ENCODE results near the gene TACO1. TPM values are rescaled to one million over a fixed set of nuclear protein-coding genes. Genes with fewer than 3 reads are reported as not detected.

Gene TACO1
- total RNA-seq, 1 experiment from 2014 or later: 43.0 TPM

Other genes starting within 250 kb of the TACO1 start
- gene CYB561, start 154.6 kb upstream of the TACO1 start, total RNA-seq (2014; rRNA removed; shearing (Covaris generic); ENCODE audit: low replicate concordance): 40.1 and 43.8 TPM in 2 replicates
- not detected in 2 replicates for gene ACE, start 123.8 kb upstream of the TACO1 start, total RNA-seq (2014; rRNA removed; shearing (Covaris generic); ENCODE audit: low replicate concordance)
- 0.09 TPM in 1 of 2 replicates, not detected in the other for gene KCNH6, start 77.5 kb upstream of the TACO1 start, total RNA-seq (2014; rRNA removed; shearing (Covaris generic); ENCODE audit: low replicate concordance)
- gene DCAF7, start 50.4 kb upstream of the TACO1 start, total RNA-seq (2014; rRNA removed; shearing (Covaris generic); ENCODE audit: low replicate concordance): 9.8 and 14.8 TPM in 2 replicates
- gene MAP3K3, start 21.5 kb downstream of the TACO1 start, total RNA-seq (2014; rRNA removed; shearing (Covaris generic); ENCODE audit: low replicate concordance): 14.5 and 16.7 TPM in 2 replicates
- gene LIMD2, start 99.2 kb downstream of the TACO1 start, total RNA-seq (2014; rRNA removed; shearing (Covaris generic); ENCODE audit: low replicate concordance): 5.5 and 6.7 TPM in 2 replicates
- gene STRADA, start 140.9 kb downstream of the TACO1 start, total RNA-seq (2014; rRNA removed; shearing (Covaris generic); ENCODE audit: low replicate concordance): 14.7 and 17.5 TPM in 2 replicates
- 35.5 and 37.9 TPM in 2 replicates for gene CCDC47, start 172.7 kb downstream of the TACO1 start, total RNA-seq (2014; rRNA removed; shearing (Covaris generic); ENCODE audit: low replicate concordance)
- gene DDX42, start 173.3 kb downstream of the TACO1 start, total RNA-seq (2014; rRNA removed; shearing (Covaris generic); ENCODE audit: low replicate concordance): 18.5 and 23.7 TPM in 2 replicates
- gene PSMC5, start 226.5 kb downstream of the TACO1 start, total RNA-seq (2014; rRNA removed; shearing (Covaris generic); ENCODE audit: low replicate concordance): 108 and 120 TPM in 2 replicates
- 49.4 and 83.9 TPM in 2 replicates for gene FTSJ3, start 226.8 kb downstream of the TACO1 start, total RNA-seq (2014; rRNA removed; shearing (Covaris generic); ENCODE audit: low replicate concordance)
- gene SMARCD2, start 241.8 kb downstream of the TACO1 start, total RNA-seq (2014; rRNA removed; shearing (Covaris generic); ENCODE audit: low replicate concordance): 125 and 162 TPM in 2 replicates

Measured in Caki2 (cell line).